Caki2 (cell line): ENCODE measurements around the gene BRD4. TPM values are rescaled to one million over a fixed set of nuclear protein-coding genes. Genes with fewer than 3 reads are reported as not detected.

Experiments used
- DNase-seq: peaks from one replicate; pipeline ENCODE4 v3.0.0-alpha.2; 2015; ENCODE audit warnings: low read depth
- in situ Hi-C: cut with HindIII; loops from 2 replicates; pipeline ENCODE4 v1.10.0; 2016; ENCODE audit warnings: low sequenced_read_pairs, low pct_unique_long_range_greater_than_20kb, mixed read lengths
- total RNA-seq: library from RNA; depleted of rRNA; stranded (reverse); fragments of >200 nt; shearing (Covaris generic); gene quantifications from 2 replicates; pipeline ENCODE4 v1.2.3, GENCODE V29; 2014; ENCODE audit warnings: low replicate concordance; rRNA removed

BRD4 gene
- 7.2 and 7.5 TPM in 2 replicates for total RNA-seq

DNA sequence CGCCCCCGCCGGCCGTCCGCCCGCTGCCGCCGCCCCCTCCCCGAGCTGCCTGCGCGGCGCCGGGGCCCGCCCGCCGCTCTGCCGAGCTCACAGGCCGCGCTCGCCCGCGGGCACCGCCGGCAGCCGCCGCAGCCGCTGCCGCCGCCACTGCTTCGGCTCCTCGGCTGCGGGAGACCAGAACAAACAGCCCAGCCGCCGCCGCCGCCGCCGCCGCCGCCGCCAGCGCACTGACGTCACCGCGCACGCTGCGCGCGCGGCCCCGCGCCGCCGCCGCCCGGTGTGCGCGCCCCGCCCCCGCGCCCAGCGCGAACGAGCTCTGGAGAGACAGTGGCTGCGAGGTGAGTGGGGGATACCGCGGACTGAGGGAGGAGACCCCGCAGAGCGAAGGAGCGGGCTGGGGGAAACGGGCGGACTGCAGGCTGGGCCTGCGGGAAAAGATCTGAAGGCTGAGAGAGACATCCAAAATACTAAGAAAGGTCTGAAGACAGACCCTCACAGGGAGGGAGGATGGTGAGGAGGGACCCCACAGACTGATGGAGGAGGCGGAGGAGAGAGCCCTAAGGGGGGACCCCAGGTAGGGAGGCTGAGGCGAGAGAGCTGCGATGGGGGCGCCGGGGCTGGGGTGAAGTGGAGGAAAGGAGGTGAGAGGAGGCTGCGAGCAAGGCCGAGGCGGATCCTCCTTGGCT, at the start of gene BRD4:
Gene BRD4, minus strand, starts transcription at position 229 of the 686 bp plus-strand sequence. CDS start 59,440 bp downstream, outside the sequence.
- in situ Hi-C loops, result no loop called here
- peak; percentile 52 for DNase-seq

- no peak for DNase-seq
- in situ Hi-C loops, result no loop called here
Observed at GRCh38 chr19:15381864-15382263, 49.5 kb upstream of the BRD4 start.

GRCh38 chr19:15381429-15381828, 49.1 kb upstream of the BRD4 start:
- in situ Hi-C loops, result no loop called here
- DNase-seq, result no peak

DNA sequence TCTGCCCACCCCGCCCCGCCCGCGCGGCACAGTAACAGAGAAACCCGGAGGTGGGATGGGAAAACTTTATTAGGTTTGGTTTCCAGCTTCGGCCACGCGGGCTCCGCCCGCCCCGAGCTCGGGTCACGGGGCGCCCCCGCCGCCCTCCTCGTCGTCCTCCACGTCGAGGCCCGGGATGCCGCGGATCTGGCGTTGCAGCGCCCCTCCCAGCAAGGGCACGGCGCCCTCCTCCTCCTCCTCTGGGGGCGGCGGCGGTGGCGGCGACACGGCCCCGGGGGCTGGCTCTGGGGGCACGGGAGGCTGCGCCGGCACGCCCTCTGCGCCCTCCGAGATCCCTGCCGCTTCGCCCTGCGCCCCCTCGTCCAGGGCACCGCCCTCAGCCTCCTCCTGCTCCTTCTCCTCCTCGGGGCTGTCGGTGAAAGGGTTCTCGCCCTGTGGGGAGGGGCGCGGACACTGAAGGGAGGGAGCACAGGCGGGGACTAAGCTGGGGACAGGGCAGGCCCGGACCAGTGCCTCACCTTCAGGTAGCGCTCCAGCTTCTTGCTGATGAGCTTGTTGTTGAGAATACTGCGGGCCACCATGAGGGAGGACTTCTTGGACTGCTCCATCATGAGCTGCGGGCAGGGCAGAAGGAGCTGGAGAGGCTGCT, 47.8 kb upstream of the BRD4 start:
- peak; percentile 94 for DNase-seq
- in situ Hi-C loops, result no loop called here

DNA sequence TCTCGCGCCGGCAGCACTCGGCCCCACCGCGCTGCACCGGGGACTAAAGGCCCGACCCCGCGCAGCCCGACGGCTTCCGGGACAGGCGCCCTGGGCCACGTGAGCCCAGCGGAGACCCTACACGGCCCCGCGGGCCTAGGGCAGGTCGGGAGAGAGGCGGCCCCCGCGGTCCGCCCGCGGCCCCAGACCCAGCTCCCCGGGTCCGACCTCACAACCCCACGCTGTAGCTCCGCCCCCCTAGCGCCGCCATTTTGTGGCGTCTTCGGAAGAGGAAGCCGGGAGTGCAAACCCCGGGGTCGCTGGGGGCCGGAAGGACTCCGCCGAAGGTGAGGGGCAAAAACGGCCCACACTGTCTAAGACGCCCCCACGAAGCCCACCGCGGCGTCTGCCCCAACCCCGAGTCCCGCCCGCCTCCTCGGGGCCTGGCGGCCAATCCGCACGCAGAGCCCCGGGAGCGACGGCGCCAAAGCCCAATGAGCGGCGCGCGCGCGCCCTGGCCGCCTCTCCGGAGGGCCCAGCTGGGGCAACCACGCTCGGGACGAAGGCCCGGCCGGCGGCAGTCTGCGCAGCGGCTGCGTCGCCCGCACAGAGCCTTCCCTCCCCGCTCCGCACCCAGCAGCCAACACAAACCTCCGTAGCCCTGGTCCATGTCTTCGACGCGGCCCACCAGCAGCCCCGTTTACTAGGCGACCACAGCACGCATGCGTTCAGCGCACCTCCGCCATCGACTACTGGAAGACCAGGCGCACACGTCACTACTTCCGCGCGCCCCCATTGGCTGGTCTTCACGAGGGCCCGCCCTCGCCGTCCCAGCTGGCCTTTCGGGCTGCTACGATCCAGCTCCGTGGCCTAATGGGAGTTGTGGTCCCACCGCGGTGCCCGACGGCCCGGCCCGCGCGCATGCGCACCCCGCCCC, 47.0 kb upstream of the BRD4 start, which contains the start of gene AKAP8:
Gene AKAP8, minus strand, starts transcription at position 705 of the 916 bp plus-strand sequence. Its CDS starts 56 bp downstream, at position 649.
- peak; percentile 97 for DNase-seq
- in situ Hi-C loops, result no loop called here

DNA sequence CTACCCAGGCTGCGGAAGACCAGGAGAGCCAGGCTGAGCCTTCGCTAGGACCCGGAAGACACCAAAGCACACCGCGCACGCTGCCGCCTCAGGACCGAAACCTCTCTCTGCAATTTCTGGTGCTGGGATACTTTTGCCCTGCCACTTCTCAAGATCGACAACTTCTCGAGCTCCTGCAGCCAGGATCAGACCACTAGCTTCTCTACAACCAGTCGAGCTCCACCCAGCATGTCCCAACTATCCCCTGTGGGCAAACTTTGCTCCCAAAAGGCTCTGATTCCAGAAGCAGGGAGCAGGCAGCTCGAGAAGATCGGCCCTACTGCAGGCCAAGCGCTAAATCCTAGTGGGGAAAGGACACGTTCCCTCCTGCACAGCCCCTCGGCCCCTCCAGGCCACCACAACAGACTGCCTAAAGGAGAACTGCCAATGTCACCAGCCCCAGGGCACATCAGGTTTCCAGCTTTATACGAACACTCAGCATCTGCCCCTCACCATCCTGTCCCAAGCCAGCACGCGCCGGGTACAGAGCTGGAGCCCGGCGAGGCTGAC, 46.3 kb upstream of the BRD4 start:
- in situ Hi-C loops, result no loop called here
- DNase-seq, result peak; percentile 62

- in situ Hi-C loops, result no loop called here
- no peak for DNase-seq
Observed at GRCh38 chr19:15374796-15375440, 42.6 kb upstream of the BRD4 start.

GRCh38 chr19:15374105-15374651, 41.8 kb upstream of the BRD4 start:
- no peak for DNase-seq
- in situ Hi-C loops, result no loop called here

GRCh38 chr19:15373644-15374043, 41.3 kb upstream of the BRD4 start:
- DNase-seq, result no peak
- in situ Hi-C loops, result no loop called here

GRCh38 chr19:15372891-15373301, 40.6 kb upstream of the BRD4 start:
- in situ Hi-C loops, result no loop called here
- no peak for DNase-seq

DNA sequence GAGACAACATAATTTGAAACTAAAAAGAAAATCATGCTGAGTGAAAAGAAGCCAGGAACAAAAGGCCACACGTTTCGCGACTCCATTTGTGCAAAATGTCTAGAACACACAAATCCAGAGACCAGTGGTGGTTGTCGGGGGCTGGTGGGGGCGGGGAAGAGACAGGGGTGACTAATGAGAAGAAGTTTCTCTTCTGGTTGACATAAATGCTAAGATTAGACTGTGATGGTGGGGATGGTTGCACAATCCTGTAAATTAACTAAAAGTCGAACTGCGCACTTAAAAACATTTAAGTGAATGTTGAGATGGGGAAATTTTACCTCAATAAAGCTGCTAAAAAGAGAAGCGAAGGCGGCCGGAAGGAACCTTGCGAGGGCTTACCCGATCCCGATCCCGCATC, 40.1 kb upstream of the BRD4 start:
- in situ Hi-C loops, result no loop called here
- DNase-seq, result no peak

- in situ Hi-C loops, result no loop called here
- no peak for DNase-seq
Observed at GRCh38 chr19:15371786-15372380, 39.5 kb upstream of the BRD4 start.

GRCh38 chr19:15371119-15371518, 38.8 kb upstream of the BRD4 start:
- DNase-seq, result no peak
- in situ Hi-C loops, result no loop called here

DNA sequence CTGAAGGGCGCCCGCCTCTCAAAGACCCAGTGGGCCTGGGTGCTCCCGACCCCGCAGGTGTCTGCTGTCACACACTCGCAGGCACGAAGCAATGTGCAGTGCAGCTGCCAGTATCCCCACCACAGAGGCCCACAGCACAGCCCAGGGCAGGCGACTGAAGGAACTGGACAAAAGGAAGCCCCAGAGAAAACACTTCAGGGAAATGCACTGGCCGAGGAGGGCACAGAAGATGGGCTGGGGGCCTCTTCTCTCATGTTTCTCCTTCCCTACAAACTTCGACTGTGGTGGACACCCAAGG, 37.2 kb upstream of the BRD4 start:
- DNase-seq, result no peak
- in situ Hi-C loops, result no loop called here

- DNase-seq, result no peak
- in situ Hi-C loops, result no loop called here
Observed at GRCh38 chr19:15368798-15369593, 36.7 kb upstream of the BRD4 start.

DNA sequence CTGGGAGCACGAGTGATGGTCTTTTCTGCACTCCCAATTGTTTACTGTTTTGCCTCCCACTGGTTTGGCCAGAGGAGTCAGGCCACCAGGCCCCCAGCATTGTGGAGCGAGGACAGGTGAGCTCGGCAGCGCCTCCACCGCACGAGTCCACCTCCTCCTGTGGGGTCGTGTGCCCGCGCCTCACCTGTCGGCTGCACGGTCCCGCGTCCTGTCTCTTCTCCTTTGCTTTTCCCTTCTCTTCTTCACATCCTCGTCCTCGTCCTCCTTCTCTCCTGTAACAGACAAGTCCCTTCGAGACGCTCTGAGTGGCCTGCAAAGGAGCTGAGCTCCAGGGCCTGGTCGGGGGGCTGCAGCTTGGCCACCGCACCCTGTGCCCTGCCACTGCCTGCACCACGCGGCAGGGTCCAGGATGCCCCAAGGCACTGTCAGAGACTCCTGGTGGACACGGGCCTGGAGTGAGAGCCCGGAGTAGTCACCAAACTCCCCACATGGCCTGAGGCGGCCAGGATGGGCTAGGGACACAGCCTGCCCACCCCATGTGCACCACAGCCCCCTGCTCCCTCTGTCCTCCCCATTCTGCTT, 35.8 kb upstream of the BRD4 start:
- DNase-seq, result no peak
- in situ Hi-C loops, result no loop called here

GRCh38 chr19:15367439-15367838, 35.1 kb upstream of the BRD4 start:
- in situ Hi-C loops, result no loop called here
- DNase-seq, result peak; percentile 45
